ENCODE data around the gene MAB21L1. TPM values are rescaled to one million over a fixed set of nuclear protein-coding genes. Genes with fewer than 3 reads are reported as not detected.

MAB21L1 gene
- total RNA-seq, 1 experiment from 2014 or later, result not detected

DNA sequence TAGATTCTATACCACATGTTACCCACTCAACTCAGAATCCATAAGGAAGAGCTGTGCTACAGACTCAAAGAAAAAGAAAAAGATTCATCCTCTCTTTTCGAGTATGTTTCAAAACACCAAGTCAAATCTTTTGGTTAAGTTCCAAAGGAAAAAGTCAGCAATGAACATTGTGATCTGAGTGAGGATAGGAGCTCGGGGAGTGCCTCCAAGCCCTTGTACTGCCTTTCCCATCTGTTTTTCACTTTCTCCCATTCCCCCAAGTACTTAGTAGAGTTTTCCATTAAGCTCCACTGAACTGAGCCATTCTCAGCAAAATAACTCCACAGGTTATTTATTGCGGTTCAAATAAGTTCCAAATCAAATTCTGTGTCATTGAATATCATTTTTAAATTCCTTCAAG, 47.7 kb upstream of the MAB21L1 start:
- no peaks in the 10 kb centered on the region for H3K79me1 ChIP-seq (ENCODE audit: insufficient read depth, low read depth, low read length, poor library complexity, severe bottlenecking)
- no peak overlapping the region for H3T11ph ChIP-seq (ENCODE audit: low read length)
- H2BK5ac ChIP-seq (ENCODE audit: insufficient read length, low read length), result no peak overlapping the region
- H3K23ac ChIP-seq (ENCODE audit: insufficient read length, low read depth, low read length), result no peak overlapping the region
- no peaks in the 10 kb centered on the region for H3K27me3 ChIP-seq (ENCODE audit: insufficient read depth, low read length)
- H3K79me2 ChIP-seq (ENCODE audit: insufficient read depth, low read length), result no peaks in the 10 kb centered on the region
- no peaks in the 10 kb centered on the region for H4K20me1 ChIP-seq (ENCODE audit: control insufficient read depth, insufficient read depth, insufficient read length)
- H3K9ac ChIP-seq (ENCODE audit: extremely low read depth, insufficient read length, low read length), result no peak overlapping the region
- H2BK20ac ChIP-seq (ENCODE audit: low read depth, low read length, poor library complexity, severe bottlenecking), result no peak overlapping the region
- H2BK15ac ChIP-seq (ENCODE audit: low read depth, low read length), result no peak overlapping the region
- no peak overlapping the region for H3K14ac ChIP-seq (ENCODE audit: insufficient read depth, low read length)
- no peak overlapping the region for H4K8ac ChIP-seq (replicated peaks; ENCODE audit: insufficient read length, low read depth, low read length)
- Mint-ChIP-seq H3K27me3 (ENCODE audit: low read depth) (no peaks in the 10 kb centered on the region), H3K27ac (no peak overlapping the region), H3K9me3 (peaks cover 0 to 3% of the 10 kb centered on the region in 2 experiments; a peak in 2 of 5 replicates), H3K36me3 (ENCODE audit: insufficient read depth in 1 of 3, low read depth in 3 of 3) (peaks cover 0 to 6% (median 4%) of the 10 kb centered on the region in 3 experiments; a peak in 4 of 7 replicates), H3K4me3 (no peak overlapping the region), H3K4me1 (no peaks in the 10 kb centered on the region)
- no CpG with 5 or more reads among the region's 3 CpGs for WGBS (ENCODE audit: extremely low coverage, insufficient read length, low lambda C conversion rate)
- H2BK12ac ChIP-seq (ENCODE audit: insufficient read length, low read depth, low read length), result no peak overlapping the region
- no peak overlapping the region for H4K5ac ChIP-seq (ENCODE audit: insufficient read length, low read depth, low read length)
- no peak overlapping the region for H3K27ac ChIP-seq (ENCODE audit: insufficient read length, low read depth, low read length)
- no peak overlapping the region for H3K56ac ChIP-seq (ENCODE audit: insufficient read length, low read depth, low read length)
- no peak overlapping the region for H2AK5ac ChIP-seq (ENCODE audit: insufficient read length, low read length)
- no peak overlapping the region for H3K4ac ChIP-seq (ENCODE audit: low read depth, low read length)
- no peaks in the 10 kb centered on the region for H3K23me2 ChIP-seq (ENCODE audit: insufficient read length, low read depth, low read length, poor library complexity, severe bottlenecking)
- H4K91ac ChIP-seq (ENCODE audit: insufficient read length, low read depth, low read length), result no peak overlapping the region
- no peak overlapping the region for H2AFZ ChIP-seq (ENCODE audit: low read length)
- H3K4me2 ChIP-seq (ENCODE audit: insufficient read depth, insufficient read length, low read length), result no peak overlapping the region
- DNase-seq, result no peak
- H3K4me1 ChIP-seq (ENCODE audit: insufficient read depth, low read length), result no peaks in the 10 kb centered on the region
- no peak overlapping the region for H2BK120ac ChIP-seq (ENCODE audit: low read depth, low read length, poor library complexity, severe bottlenecking)
- H3K18ac ChIP-seq (ENCODE audit: insufficient read length, low read depth, low read length), result no peak overlapping the region
- TF ChIP-seq, protein P1, sequence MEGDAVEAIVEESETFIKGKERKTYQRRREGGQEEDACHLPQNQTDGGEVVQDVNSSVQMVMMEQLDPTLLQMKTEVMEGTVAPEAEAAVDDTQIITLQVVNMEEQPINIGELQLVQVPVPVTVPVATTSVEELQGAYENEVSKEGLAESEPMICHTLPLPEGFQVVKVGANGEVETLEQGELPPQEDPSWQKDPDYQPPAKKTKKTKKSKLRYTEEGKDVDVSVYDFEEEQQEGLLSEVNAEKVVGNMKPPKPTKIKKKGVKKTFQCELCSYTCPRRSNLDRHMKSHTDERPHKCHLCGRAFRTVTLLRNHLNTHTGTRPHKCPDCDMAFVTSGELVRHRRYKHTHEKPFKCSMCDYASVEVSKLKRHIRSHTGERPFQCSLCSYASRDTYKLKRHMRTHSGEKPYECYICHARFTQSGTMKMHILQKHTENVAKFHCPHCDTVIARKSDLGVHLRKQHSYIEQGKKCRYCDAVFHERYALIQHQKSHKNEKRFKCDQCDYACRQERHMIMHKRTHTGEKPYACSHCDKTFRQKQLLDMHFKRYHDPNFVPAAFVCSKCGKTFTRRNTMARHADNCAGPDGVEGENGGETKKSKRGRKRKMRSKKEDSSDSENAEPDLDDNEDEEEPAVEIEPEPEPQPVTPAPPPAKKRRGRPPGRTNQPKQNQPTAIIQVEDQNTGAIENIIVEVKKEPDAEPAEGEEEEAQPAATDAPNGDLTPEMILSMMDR (conservative IDR thresholded peaks at IDR 0.05), result no peak
- H3K9me3 ChIP-seq (ENCODE audit: control insufficient read depth, low read depth, low read length), result no peaks in the 10 kb centered on the region

Data from H9 (cell line).